K562 (cell line): ENCODE data around the gene CAPN7. TPM values are rescaled to one million over a fixed set of nuclear protein-coding genes. Genes with fewer than 3 reads are reported as not detected.

Experiments
- ARHGAP35 ChIP-seq: fragments of 450-650 bp; IDR thresholded peaks from 2 replicates; pipeline ENCODE4 v1.6.1; 2018; ENCODE audit not compliant: partially characterized antibody
- ARID1B ChIP-seq: fragments of 450-650 bp; IDR thresholded peaks from 2 replicates; pipeline ENCODE4 v1.6.1; 2016; ENCODE audit warnings: antibody characterized with exemption, mild to moderate bottlenecking, inconsistent platforms
- CBFA2T3 ChIP-seq: fragments of 450-650 bp; IDR thresholded peaks from 2 replicates; pipeline ENCODE4 v1.6.1; 2017
- CHD4 ChIP-seq: fragments of 200-600 bp; sonication (generic); IDR thresholded peaks from 3 replicates; pipeline ENCODE4 v1.6.1; 2012; ENCODE audit warnings: low read depth, mild to moderate bottlenecking, mixed read lengths, low read length, inconsistent platforms; ENCODE audit not compliant: insufficient read depth, insufficient replicate concordance, poor library complexity, severe bottlenecking
- EP300 ChIP-seq: IDR thresholded peaks from 2 replicates; pipeline ENCODE4 v1.6.1; 2012; ENCODE audit warnings: low read length, improper control_type of control experiment
- ERF ChIP-seq: fragments of 450-650 bp; formaldehyde crosslinking; IDR thresholded peaks from 2 replicates; pipeline ENCODE4 v1.4.0; 2020; ENCODE audit warnings: mild to moderate bottlenecking, mixed read lengths
- HOXB6 ChIP-seq: fragments of 250-450 bp; sonication (Bioruptor Pico); IDR thresholded peaks from 2 replicates; pipeline ENCODE4 v1.5.1; 2022; ENCODE audit warnings: mild to moderate bottlenecking, borderline replicate concordance
- KAT8 ChIP-seq: fragments of 450-650 bp; IDR thresholded peaks from 2 replicates; pipeline ENCODE4 v1.6.1; 2016; ENCODE audit warnings: low read depth, mild to moderate bottlenecking
- MAFG ChIP-seq: fragments of 450-650 bp; conservative IDR thresholded peaks from 2 replicates; pipeline ENCODE4 v1.6.1; 2016; ENCODE audit warnings: missing genetic modification characterization, missing compliant biosample characterization
- MAFK ChIP-seq: IDR thresholded peaks from 2 replicates; pipeline ENCODE4 v1.6.1; 2011; ENCODE audit warnings: low read length, improper control_type of control experiment
- MLX ChIP-seq, 2 experiments: fragments of 450-650 bp in 1 of 2; sonication (generic) in 1 of 2; formaldehyde crosslinking; conservative IDR thresholded peaks; 2 replicates each; pipeline versions ENCODE4 v1.4.0 to v1.8.1; 2020 to 2022; ENCODE audit warnings: mild to moderate bottlenecking in 1 of 2, missing genetic modification reagents in 1 of 2
- MNT ChIP-seq, 2 experiments: fragments of 450-650 bp; conservative IDR thresholded peaks; 2 replicates each; pipeline ENCODE4 v1.6.1; 2017; ENCODE audit warnings: mild to moderate bottlenecking in 2 of 2, moderate library complexity in 2 of 2
- NBN ChIP-seq: fragments of 450-650 bp; IDR thresholded peaks from 2 replicates; pipeline ENCODE4 v1.6.1; 2016; ENCODE audit warnings: low read depth, mild to moderate bottlenecking
- NCOA2 ChIP-seq, 2 experiments: fragments of 450-650 bp; IDR thresholded peaks; 2 replicates each; pipeline ENCODE4 v1.6.1; 2018; ENCODE audit warnings: mild to moderate bottlenecking in 2 of 2, moderate library complexity in 1 of 2; ENCODE audit not compliant: partially characterized antibody in 2 of 2
- POLR2G ChIP-seq: fragments of 200-400 bp; formaldehyde crosslinking; IDR thresholded peaks from 2 replicates; pipeline ENCODE4 v1.6.1; 2017; ENCODE audit warnings: low read depth, mild to moderate bottlenecking, antibody characterized with exemption, low read length, moderate library complexity
- PTRF ChIP-seq: fragments of 450-650 bp; IDR thresholded peaks from 2 replicates; pipeline ENCODE4 v1.6.1; 2016; ENCODE audit warnings: mild to moderate bottlenecking, missing genetic modification characterization, missing compliant biosample characterization
- SAP30 ChIP-seq: fragments of 200-600 bp; sonication (generic); IDR thresholded peaks from 2 replicates; pipeline ENCODE4 v1.6.1; 2012; ENCODE audit warnings: borderline replicate concordance, low read depth, mild to moderate bottlenecking, moderate library complexity, low read length, control low read depth, inconsistent platforms; ENCODE audit not compliant: insufficient read depth, poor library complexity, severe bottlenecking
- SMC3 ChIP-seq: conservative IDR thresholded peaks from 2 replicates; pipeline ENCODE4 v1.6.1; 2011; ENCODE audit warnings: low read depth, low read length, improper control_type of control experiment; ENCODE audit not compliant: insufficient read depth
- TCF3 ChIP-seq: sonication (generic); formaldehyde crosslinking; IDR thresholded peaks from 2 replicates; pipeline ENCODE4 v1.4.0; 2020; ENCODE audit warnings: mild to moderate bottlenecking, missing genetic modification reagents
- TCF7L2 ChIP-seq: fragments of 150-350 bp; IDR thresholded peaks from 2 replicates; pipeline ENCODE4 v1.6.1; 2016; ENCODE audit warnings: low read depth, mild to moderate bottlenecking, low read length, moderate library complexity
- THRAP3 ChIP-seq: fragments of 450-650 bp; IDR thresholded peaks from 2 replicates; pipeline ENCODE4 v1.6.1; 2016; ENCODE audit warnings: mild to moderate bottlenecking, inconsistent platforms, borderline replicate concordance
- U2AF2 ChIP-seq: fragments of 200-400 bp; formaldehyde crosslinking; optimal IDR thresholded peaks from 2 replicates; pipeline ENCODE3; 2017; ENCODE audit warnings: low read depth, mild to moderate bottlenecking, low read length
- ZNF384 ChIP-seq: IDR thresholded peaks from 2 replicates; pipeline ENCODE4 v1.6.1; 2012; ENCODE audit warnings: low read depth, low read length, improper control_type of control experiment
- ZNF561 ChIP-seq: fragments of 450-650 bp; formaldehyde crosslinking; conservative IDR thresholded peaks from 2 replicates; pipeline ENCODE4 v1.4.0; 2020; ENCODE audit warnings: mild to moderate bottlenecking, moderate library complexity
- ZNF75A ChIP-seq: fragments of 450-650 bp; formaldehyde crosslinking; IDR thresholded peaks from 2 replicates; pipeline ENCODE4 v1.4.0; 2020; ENCODE audit warnings: mild to moderate bottlenecking
- ZNF780A ChIP-seq: fragments of 250-450 bp; sonication (Bioruptor Pico); IDR thresholded peaks from 2 replicates; pipeline ENCODE4 v1.5.0; 2021; ENCODE audit warnings: mild to moderate bottlenecking
- polyA plus RNA-seq, 8 experiments: library from polyadenylated mRNA; depleted of rRNA in 4 of 8; stranded (reverse) in 5 of 8; unstranded in 3 of 8; fragments of >200 nt; fragmentation: Nextera tagmentation in 2 of 8; fragmentation: Illumina TruSeq in 1 of 8; extraction: Ambion mirVana in 2 of 8; extraction: Trizol in 1 of 8; gene quantifications; 2 replicates each; pipeline versions ENCODE4 v1.2.1 to v1.2.3, GENCODE V29; 2011 to 2014; ENCODE audit warnings: inconsistent platforms in 1 of 8, missing spikeins in 1 of 8
- total RNA-seq, 7 experiments: library from RNA; depleted of rRNA in 6 of 7; stranded (reverse); fragments of >200 nt in 6 of 7; fragmentation: Illumina TruSeq in 2 of 7; extraction: Trizol in 2 of 7; gene quantifications; 2 replicates each; pipeline versions ENCODE4 v1.2.1 to v1.2.3, GENCODE V29; 2011 to 2021; ENCODE audit warnings: low replicate concordance in 1 of 7
- TF ChIP-seq, protein P1 (sequence below): sonication (generic); formaldehyde crosslinking; IDR thresholded peaks from 2 replicates; pipeline ENCODE4 v1.8.0; 2023; ENCODE audit warnings: mild to moderate bottlenecking, missing genetic modification reagents

The CAPN7 gene
- total and polyA plus RNA-seq, 9 of the 15 experiments (the other 6 are each of a cell fraction or from before 2014, with no cell fraction given) = 6.5 to 42.7 (median 32.7) TPM

DNA sequence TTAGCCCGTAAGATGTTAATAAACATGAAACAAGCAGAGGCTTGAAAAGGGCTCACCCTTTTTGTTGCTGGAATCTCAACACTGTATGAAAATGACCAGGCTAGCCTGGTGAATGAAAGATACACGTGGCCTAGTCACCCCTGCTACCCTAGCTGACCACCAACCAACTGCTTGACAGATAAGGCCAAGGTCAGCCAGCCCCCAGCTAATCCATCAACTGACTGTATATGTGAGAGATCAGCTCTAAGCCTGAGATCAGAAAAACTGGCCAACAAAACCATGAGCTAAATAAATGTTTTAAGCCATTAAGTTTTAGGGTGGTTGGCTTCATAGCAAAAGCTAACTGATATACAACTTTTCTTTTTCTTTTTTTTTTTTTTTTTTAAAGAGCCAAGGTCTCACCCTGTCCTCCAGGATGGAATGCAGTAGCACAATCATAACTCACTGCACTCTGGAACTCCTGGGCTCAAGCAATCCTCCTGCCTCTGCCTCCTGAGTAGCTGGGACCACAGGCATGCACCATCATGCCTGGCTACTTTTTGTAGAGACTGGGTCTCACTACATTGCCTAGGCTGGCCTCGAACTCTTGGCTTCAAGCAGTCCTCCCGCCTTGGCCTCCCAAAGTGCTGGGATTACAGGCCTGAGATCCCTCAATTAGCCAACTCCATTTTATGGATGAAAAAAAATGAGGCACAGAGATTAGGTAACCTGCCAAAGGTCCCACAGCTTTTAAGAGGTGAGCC, 91.7 kb downstream of the CAPN7 start (continued):
- TF ChIP-seq ZNF780A (CRISPR knock-in tag) (no peak), HOXB6 (CRISPR knock-in tag) (no peak), MAFG (tag) (no peak), ZNF384 (0 out of 2 replicates have a peak, but pooled peaks have one; percentile 17), MAFK (no peak), SMC3 (no peak), ZNF561 (no peak), ZNF75A (no peak), KAT8 (no peak), ERF (no peak), ARID1B (peak; percentile 76), U2AF2 (no peak), MLX (CRISPR knock-in tag; conservative IDR thresholded peaks at IDR 0.05) (no peak), TCF3 (CRISPR knock-in tag) (peak; percentile 81), NCOA2 (IDR thresholded peaks at IDR 0.05; ENCODE audit: partially characterized antibody in 2 of 2) (no peak), EP300 (peak; percentile 78), POLR2G (no peak), PTRF (no peak), SAP30 (no peak), NBN (no peak), CHD4 (no peak), ARHGAP35 (no peak), THRAP3 (no peak), TCF7L2 (no peak), CBFA2T3 (peak; percentile 90), MNT (conservative IDR thresholded peaks at IDR 0.05) (peak; percentile 52 to 78)
- TF ChIP-seq, protein P1, sequence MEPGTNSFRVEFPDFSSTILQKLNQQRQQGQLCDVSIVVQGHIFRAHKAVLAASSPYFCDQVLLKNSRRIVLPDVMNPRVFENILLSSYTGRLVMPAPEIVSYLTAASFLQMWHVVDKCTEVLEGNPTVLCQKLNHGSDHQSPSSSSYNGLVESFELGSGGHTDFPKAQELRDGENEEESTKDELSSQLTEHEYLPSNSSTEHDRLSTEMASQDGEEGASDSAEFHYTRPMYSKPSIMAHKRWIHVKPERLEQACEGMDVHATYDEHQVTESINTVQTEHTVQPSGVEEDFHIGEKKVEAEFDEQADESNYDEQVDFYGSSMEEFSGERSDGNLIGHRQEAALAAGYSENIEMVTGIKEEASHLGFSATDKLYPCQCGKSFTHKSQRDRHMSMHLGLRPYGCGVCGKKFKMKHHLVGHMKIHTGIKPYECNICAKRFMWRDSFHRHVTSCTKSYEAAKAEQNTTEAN (CRISPR knock-in tag) = no peak
